Activated CD8-positive, alpha-beta memory T cell treated with anti-CD3 and anti-CD28 coated beads, Interleukin-2, amount 50 U/mL, for 4 hours (primary cell): Measurements from ENCODE around the gene COL21A1.
"Not testable (repeated sequence)": the region's sequence is repeated elsewhere in the genome, so short reads cannot be mapped to it uniquely, and the experiment has no call there.

Experiments used
- DNase-seq: peaks from one replicate; pipeline ENCODE4 v3.0.0-alpha.2; 2020

Gene COL21A1

DNA sequence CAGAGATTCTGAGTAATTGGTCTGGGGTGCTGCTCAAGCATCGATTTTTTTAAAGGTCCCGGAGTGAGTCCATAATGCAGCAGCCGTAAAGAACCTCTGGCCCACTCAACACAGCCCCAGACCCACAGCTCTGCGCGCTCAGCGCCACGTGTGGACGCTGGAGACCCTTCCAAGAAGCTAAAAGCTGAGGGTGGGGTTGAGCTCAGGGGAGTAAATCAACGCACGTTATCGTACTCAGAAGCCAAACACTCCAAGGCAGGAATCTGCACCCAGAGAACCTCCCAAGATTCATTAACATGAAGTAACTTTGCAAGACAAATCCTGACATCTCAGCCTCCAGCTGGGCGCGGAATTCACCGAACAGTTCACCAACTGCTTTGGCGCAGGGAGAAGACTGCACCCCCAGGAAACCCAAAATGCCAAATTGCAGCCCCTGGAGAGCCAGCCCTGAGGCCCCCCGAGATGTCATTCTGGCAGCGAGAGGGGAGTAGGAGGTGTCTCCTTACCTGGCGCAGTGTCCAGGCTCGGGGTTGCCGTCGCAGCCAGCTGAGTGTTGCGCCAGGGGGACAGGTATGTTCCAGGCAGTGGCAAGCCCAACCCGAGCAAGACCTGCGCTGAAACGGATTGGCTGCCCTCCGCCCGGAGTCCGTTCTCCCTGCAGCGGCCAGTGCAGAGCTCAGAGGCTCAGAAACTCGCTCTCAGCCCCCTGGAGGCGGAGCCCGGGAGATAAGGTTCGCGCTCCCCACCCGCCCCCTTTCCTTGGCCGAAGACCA is at the start of gene COL21A1:
TSS of gene COL21A1 (minus strand) at position 700 of the 773 bp plus-strand sequence. CDS start 64,962 bp downstream, outside the sequence.
- DNase-seq = no peak

DNA sequence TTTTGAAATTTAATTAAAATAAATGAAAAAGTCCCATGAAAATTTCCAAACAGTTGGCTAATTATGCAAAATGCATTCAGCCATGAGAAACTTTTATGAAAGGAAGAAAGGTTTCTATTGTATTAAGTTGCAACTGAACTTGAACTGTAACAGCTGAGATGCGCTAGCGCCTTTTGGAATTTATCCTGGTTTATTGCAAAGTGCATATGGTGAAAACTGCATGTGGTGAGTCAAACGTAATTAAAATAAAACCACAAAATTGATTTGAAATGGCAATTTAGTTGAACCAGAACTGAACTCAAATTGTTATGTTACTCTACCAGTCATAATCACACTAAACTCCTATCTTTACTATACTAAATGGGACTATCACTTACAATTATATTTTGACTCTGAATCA is 46.4 kb upstream of the COL21A1 start:
- DNase-seq = no peak

DNA sequence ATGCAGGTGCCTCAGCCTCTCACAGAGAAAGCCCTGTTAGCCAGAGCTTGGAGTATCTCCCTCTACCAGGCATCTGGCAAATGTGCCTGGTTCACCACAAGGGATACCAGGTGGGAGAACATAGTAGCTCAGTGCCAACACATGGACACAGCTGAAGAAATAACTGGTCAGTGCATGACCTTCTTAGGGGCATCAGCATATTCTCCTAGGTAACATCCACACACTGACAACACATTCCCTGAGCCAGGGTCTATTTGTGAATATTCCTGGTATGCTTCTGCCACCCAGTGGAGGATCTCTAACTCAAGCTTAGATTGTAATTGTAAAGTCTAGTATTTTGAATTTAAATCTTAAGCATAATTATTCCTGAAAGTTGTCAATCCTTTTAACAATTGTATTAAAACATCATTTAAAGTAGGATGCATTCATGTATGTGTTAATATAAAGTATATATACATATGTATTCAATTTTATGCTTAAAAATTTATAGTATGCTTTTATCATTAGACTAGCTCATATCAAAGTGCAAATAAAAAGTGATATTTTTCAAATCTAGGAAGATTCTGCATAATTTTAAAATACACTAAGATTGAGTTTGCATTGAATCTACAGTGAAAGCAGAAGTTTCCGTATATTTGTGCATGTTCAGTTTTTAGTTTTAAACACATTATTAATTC is 45.3 kb upstream of the COL21A1 start:
- no peak for DNase-seq

DNA sequence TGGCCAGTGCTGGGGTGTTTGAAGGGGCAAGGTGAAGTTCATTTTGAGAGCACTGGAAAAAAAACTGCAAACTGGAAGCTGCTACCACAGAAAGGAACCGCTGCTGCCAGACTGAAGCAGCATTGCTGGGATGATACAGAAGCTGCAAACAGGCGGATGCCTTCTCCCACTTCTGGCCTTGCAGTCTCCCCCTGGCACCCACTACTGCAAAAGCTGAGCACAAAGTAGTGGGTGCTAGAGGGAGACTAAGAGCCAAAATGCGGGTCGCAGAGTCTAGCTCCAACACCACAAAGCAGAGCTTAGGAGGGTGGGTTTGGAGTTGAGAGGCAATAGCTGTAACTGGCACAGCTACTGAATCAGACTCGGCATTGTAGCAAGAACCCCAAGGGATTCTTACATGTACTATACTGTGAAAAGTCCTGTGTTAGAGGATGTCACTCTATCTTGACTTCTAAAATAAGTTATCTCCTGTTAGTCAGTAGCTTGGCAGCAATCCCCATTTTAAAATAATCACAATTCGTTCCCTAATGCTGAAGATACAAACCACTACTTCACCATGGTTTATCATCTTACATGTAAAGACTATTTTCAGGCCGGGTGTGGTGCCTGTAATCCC is 44.0 kb upstream of the COL21A1 start:
- no peak for DNase-seq

DNA sequence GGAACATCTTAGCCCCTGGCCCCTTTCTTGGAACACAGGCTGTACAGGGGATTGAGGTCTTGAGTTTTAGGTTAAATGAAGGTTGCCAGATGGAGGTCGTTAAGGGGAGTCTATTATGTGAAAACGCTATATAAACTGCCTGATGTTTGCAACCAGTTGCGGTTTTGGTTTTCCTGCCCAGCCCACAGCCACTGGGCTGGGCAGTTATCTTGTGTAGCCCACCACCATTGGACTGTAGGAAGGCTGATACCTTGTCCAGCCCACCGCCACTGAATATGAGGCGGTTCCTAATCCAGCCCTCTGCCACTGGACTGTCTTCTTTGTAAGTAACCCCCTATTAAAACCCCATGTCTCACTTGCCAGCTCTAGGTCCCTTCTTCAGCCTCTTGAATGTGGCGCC is 42.3 kb upstream of the COL21A1 start:
- no peak for DNase-seq

DNA sequence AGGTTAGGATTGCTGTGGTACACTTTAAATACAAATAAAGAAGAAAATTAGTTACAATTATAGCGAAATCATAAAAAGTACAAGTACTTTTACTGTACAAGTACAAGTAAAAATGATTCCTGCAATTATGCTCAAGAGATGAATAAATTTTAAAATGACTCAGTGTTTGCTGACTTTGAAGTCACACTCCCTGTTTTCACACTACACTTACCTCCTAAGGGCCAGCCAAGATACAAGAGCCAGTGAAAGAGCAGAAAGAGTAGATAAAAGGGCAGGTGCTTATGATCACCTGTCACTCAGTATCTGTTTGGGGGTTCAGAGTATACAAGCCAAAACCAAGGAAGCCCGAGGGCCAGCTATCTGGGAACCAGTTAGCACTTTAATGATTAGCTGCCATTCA is 41.0 kb upstream of the COL21A1 start:
- DNase-seq = no peak

DNA sequence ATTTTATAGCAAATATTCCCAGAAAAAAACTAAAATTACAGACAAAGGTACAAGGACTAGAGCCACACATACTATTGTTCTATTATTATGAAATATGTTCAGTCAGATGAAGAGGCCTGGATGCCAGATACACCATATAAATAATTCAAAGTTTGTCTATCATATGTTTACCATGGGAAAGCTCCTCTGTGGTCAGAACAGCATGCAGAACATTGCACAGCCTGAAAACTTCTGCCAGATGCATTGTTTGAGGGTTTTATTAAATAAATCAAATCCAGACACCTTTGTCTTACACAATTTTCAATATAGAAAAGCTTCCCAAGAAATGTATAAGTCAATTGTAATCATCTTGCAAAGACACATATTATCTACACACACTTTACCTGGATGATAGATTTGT is 35.0 kb upstream of the COL21A1 start:
- no peak for DNase-seq

DNA sequence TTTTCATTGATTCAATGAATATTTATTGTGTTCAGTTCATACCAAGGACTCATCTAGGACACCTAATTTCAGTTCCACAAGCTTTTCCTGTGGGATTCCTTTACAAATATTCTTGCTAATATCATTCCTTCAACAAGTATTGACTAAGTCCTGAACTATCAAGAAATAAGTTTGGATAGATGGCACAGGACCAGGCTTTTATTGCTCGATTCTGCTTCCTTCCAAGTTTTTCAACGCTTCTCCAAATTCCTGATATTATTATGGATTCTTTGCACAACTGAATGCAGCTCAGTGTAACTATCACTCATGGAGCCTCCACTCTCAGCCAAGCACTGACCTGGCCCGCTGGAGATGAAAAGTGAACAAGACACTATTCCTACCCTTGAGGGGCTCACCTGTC is 32.7 kb upstream of the COL21A1 start:
- DNase-seq = no peak

DNA sequence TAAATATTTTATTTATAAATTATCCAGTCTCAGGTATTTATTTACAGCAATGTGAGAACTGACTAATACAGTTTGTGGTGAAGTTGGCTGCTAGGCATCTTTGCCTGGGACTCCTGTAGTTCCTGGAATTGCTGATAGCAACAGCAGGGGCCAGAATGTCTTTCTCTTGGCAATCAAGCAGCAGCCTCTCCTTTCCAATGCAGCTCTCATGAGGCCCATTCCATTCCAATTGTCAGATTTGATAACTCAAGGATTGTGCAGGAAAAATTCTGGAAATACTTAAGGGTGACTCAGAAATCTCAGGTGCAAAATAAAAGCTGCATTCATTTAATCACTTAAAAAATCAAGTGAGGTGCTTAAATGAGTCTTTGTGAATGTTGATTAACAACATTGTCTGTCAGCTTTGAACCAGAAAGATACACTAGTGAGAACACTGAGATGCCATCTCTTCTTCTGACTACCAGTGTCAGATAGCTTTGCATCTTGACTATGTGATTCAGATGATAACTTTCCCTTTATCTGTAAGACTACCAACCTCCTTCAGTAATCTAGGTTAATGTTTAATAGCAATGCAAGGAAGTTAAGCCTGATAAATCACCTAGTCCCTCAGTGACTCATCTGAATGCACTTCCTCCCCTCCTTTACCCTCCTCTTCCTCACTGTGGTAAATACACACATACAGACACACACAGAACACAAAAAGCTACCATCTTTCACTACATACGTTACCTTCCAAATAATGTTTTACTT is 32.1 kb upstream of the COL21A1 start:
- DNase-seq = no peak

DNA sequence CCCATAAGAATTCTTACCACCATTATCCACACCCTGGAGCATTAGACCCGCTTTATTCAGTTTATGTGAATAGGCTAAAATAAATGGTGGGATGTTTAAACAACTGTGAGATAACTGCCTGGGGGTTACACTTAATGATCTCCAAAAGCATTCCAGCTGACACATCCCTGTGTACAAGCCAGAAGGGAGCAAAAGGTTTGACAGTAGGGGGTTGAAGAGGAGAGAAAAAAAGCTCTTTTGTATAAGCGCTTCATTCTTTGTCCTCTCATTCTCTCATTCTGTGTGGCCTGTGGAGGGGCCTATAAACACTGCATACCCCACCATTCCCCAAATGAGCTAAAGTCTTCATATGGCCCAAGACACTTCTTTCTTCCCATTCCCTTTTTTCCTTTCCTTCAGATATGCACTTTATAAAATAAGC is 30.8 kb upstream of the COL21A1 start:
- DNase-seq = no peak

DNA sequence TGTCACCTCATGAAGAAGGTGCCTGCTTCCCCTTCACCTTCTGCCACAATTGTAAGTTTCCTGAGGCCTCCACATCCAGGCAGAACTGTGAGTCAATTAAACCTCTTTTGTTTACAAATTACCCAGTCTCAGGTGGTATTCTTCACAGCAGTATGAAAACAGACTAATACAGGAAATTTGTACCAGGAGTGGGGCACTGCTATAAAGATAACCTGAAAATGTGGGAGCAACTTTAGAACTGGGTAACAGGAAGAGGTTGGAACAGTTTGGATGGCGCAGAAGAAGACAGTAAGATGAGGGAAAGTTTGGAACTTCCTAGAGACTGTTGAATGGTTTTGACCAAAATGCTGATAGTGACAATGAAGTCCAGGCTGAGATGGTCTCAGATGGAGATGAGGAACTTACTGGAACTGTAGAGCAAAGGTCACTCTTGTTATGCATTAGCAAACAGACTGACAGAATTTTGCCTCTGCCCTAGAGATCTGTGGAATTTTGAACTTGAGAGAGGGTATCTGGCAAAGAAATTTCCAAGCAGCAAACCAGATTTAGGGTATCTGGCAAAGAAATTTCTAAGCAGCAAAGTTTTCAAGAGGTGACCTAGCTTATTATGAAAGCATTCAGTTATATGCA is 23.5 kb upstream of the COL21A1 start:
- no peak for DNase-seq

DNA sequence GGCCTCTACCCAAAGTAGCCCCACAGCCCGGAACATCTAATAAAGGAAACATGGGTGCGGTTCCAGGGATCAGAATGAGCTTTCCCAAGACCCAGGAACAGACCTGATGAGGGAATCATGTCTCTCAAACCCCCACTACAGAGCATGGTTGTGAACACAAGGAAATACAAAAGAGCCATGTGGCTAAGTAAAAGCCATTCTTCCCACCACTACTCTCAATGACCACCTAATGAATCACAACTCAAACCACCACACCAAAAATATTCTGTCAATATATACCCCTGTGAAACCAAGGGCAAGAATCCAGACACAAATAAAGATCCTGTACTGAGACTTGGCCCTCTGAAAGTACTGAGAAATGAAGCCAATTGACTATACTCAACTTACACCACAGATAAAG is 20.9 kb upstream of the COL21A1 start:
- DNase-seq = no peak

DNA sequence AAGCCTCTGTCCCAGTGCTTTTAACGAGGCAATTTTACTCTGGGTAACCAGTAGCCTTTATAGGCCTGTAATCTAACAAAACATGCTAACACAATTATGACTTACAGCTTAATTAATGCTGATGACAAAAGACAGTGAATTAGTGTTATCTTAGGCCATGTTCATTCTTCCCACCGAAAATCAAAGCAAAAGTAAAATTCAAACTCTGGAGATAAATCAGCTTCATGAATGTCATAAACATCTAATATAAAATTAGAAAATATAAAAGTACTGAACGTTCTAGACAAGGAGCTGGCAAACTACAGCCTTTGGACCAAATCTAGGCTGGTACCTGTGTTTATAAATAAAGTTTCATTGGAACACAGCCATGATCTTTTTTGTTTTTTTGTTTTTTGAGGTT is 18.6 kb upstream of the COL21A1 start:
- DNase-seq = no peak

DNA sequence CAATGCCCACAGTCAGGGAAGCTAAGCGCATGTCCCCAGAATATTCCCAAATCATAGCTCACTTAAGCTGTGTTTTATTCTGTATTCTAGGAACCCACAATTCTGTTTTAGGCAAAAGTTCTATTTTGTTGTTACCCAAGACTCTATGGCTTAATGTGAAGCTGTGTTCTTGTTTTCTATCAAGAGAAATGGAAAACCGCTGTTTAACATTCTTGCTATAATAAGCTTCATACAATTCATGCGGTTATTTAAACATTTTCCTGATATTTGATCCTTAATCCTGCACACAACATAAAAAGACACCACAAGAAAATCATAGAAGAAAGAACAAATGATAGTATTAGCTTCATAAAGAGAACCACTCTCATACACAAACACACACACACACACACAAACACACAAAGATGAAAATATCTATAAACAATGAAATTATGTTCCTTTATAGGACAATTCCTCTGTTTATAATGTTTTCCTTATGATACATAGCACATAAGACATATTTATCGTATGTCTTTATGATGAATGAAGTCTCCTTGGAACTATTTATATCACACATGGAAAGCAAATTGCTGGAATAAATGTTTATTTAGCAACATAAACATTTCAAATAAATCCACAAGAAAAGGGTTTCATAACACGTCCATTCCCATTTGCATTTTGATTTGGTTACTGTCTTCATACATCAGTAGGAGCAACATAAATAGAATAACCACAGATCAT is 16.4 kb upstream of the COL21A1 start:
- DNase-seq = no peak

DNA sequence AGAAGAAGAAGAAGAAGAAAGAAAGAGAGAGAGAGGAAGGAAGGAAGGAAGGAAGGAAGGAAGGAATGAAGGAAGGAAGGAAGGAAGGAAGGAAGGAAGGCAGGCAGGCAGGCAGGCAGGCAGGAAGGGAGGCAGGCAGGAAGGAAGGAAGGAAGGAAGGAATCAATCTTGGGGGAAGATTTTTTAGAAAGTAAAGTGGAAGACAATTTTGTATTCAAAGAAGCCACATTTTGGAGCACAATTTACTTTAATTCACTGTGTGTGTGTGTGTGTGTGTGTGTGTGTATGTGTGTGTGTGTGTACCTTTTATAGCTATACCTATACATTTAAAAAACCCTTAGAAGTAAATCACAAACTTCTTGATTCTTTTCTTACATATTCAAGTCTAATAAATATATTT is 13.2 kb upstream of the COL21A1 start:
- DNase-seq = not testable (repeated sequence)

DNA sequence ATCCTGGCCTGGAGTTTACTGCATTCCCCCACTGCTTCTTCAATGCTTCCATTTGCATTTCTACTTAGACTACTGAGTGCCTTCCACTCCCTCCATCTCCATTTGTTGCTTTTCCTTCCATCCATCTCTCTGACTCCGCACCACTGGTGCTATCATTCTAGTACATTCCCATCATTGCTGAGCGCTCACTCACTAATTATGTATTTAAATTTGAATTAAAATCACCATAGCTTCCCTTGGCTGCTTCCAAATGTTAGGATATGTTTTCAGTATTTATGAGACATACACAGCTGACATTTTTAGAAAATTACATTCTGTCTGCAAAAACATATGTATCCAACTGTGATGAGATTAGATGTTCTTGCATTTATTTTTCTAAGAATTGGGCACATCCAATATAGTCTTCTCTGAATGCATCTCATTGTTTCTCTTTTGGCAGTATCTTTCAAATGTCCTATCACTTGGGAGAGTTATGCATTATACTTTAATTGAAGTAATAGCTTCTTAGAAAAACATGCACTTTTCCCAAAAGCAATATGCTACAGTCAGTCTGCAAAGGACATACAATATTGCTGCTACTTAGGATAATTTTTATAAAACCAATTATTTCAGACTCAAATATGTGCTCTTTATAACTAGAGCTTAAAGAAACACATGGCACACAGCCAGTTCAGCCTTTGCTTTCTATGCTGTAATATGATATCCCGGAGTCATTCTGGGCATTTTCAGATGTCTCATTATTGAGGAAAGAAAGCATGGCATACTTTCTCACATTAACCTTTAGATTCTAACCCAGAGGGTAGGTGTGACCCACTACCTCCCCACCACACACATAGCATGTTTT is 12.1 kb upstream of the COL21A1 start:
- no peak for DNase-seq

DNA sequence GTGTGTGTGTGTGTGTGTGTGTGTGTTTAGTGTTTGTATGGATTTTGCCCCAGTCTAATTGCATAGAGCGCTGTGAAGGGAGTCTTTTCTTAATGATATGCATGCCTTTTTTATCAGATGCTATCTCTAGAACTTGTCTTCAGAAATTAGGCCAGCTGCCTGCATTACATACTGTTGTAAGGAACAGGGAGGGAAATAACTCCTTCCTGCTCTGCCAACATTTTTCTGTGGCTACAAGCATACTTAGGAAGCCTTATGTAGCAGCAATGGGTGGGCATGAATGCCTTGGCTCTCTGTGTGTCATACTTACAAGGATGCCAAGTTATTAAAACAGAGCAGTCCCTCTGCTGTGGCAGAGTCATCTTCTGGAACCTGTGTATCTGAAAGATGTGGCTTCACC is 8.0 kb upstream of the COL21A1 start:
- DNase-seq = no peak

DNA sequence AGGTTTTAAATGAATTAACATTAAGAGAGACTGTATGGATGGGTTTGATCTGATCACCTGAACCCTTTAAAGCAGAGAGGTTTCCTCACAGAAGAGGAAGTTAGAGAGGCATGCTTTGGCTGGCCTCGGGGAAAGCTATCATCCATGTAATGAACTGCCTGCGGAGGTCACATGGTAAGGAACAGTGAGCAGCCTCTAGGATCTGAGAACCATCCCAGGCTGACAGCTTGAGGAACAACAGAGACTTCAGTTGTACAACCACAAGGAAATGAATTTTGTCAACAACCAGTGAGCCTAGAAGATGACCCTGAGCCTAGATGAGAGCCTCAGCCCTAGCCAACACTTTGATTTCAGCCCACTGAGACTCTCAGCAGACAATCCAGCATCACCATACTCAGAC is 2.9 kb upstream of the COL21A1 start:
- DNase-seq = no peak

DNA sequence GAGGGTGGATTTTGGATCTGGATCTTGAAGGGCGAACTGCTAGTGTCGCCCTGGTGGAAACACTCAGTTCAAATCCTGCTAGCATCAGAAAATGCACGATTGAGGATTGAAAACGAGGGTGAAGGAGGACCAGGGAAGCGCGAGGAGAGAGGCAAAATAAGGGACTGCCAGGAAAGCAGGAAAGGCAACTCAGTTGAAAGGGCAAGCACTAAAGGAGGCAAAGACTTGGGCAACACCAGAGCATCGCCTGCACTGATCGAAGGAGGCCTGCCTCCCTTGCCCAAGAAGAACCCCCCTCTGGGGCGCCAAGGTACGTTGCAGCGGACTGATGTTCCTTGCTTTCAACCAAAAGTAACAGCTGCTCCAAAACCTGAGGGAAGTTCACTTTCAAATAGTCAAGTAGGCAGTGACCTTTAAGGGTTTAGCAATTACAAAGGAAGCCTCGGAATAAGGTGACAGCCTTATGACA is 308 bp upstream of the COL21A1 start:
- no peak for DNase-seq

DNA sequence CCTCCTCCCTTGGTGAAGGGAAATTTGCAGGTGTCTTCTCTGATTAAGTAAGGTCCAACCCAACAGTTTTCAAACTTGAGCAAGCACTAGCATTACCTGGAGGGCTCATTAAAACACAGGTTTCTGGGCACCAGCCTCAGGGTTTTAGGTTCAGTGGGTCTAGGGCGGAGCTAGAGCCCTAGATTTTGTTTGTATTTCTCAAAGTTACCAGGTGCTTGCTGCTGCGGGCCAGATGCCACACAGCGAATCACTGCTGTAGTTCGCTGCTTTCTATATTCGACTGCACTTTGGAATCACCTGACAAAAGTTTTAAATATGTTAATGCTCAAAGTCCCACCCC is 869 bp downstream of the COL21A1 start:
- DNase-seq = no peak

DNA sequence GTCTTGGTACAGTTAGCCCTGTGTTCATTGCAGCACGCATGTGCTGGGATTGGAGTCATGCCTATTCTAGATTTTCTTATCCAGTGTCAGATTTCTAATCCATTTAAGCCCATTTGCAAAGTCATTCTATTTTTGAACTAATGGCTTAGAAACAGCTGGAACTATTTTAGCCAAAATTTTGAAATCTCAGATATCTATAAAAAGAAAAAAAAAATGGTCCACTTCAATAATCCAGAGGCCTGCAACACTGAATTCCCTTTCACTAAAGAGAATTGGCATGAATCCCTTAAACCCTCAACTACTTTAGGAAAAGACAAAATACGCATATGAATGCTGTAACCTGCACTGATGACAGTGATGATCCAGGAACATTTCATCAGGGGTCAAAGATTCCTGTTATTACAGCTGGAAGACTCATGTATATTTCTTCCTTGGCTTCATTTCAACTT is 1.5 kb downstream of the COL21A1 start:
- no peak for DNase-seq
